Breast epithelium (tissue), 4 donors: ENCODE data around the gene UGT1A3. TPM values are rescaled to one million over a fixed set of nuclear protein-coding genes. Genes with fewer than 3 reads are reported as not detected.
A peak's percentile ranks its signal among the peaks of the same experiment; 100 is the strongest.
"Not testable (repeated sequence)": the region's sequence is repeated elsewhere in the genome, so short reads cannot be mapped to it uniquely, and the experiment has no call there.

Experiments used
- DNase-seq, 2 donors: peaks; one replicate each; pipeline ENCODE4 v3.0.0-alpha.2; 2019; ENCODE audit warnings: low spot score in 2 of 2
- H3K27ac ChIP-seq, 2 donors: fragments of 200-600 bp; sonication (generic) in 1 of 2; one replicate each; pipeline ENCODE4 v1.5.1; 2016 to 2019; ENCODE audit warnings: mild to moderate bottlenecking in 1 of 2
- H3K27me3 ChIP-seq, 2 donors: fragments of 200-600 bp; sonication (generic) in 1 of 2; one replicate each; pipeline versions ENCODE4 v1.5.1 to v1.6.0; 2017 to 2019; ENCODE audit warnings: control low read depth in 1 of 2, mild to moderate bottlenecking in 1 of 2
- H3K36me3 ChIP-seq: fragments of 200-600 bp; one replicate; pipeline ENCODE4 v1.5.1; 2019
- H3K4me1 ChIP-seq, 2 donors: fragments of 200-600 bp; sonication (generic); one replicate each; pipeline ENCODE4 v1.5.1; 2016 to 2019; ENCODE audit warnings: control low read depth in 1 of 2
- H3K4me3 ChIP-seq, 3 donors: fragments of 200-600 bp; sonication (generic); 1 replicate in 2 of 3; 2 replicates in 1 of 3; pipeline ENCODE4 v1.5.1; 2016 to 2019; ENCODE audit warnings: mild to moderate bottlenecking in 3 of 3, moderate library complexity in 2 of 3
- H3K9me3 ChIP-seq, 2 donors: fragments of 200-600 bp; sonication (generic) in 1 of 2; one replicate each; pipeline ENCODE4 v1.5.1; 2016 to 2019; ENCODE audit warnings: control low read depth in 1 of 2
- POLR2A ChIP-seq: fragments of 450-650 bp; IDR thresholded peaks from one replicate; pipeline ENCODE4 v1.6.1; 2016; ENCODE audit warnings: antibody characterized with exemption, mild to moderate bottlenecking, moderate library complexity
- POLR2AphosphoS5 ChIP-seq, 3 donors: sonication (generic); formaldehyde crosslinking; IDR thresholded peaks; one replicate each; pipeline ENCODE4 v1.6.1; 2017; ENCODE audit warnings: antibody characterized with exemption in 3 of 3
- intact Hi-C: fragments of 100-400 bp; cut with DNase I; formaldehyde crosslinking; loops from one replicate; pipeline ENCODE4 v1.15.1; 2023; ENCODE audit warnings: low total_unique reads
- total RNA-seq, 3 donors: library from RNA; depleted of rRNA; stranded (reverse); fragments of >200 nt; gene quantifications; one replicate each; pipeline ENCODE4 v1.1.0, GENCODE V29; 2016
- TF ChIP-seq, protein P1 (sequence below), 3 donors: fragments of 450-650 bp; IDR thresholded peaks; one replicate each; pipeline ENCODE4 v1.5.1; 2016 to 2017; ENCODE audit warnings: antibody characterized with exemption in 3 of 3, mild to moderate bottlenecking in 3 of 3, moderate library complexity in 3 of 3

UGT1A3 gene
- total RNA-seq, 3 donors from 2014 or later = 0.16 TPM; not detected in 2

GRCh38 chr2:233700028-233700635 is 28.7 kb upstream of the UGT1A3 start:
- intact Hi-C loops = no loop called here
- Histone ChIP-seq H3K4me1 (no peaks in the 10 kb centered on the region), H3K36me3 (no peaks in the 10 kb centered on the region), H3K27me3 (no peaks in the 10 kb centered on the region), H3K9me3 (no peaks in the 10 kb centered on the region), H3K27ac (no peak overlapping the region), H3K4me3 (no peak overlapping the region)
- DNase-seq = no peak
- TF ChIP-seq, protein P1, sequence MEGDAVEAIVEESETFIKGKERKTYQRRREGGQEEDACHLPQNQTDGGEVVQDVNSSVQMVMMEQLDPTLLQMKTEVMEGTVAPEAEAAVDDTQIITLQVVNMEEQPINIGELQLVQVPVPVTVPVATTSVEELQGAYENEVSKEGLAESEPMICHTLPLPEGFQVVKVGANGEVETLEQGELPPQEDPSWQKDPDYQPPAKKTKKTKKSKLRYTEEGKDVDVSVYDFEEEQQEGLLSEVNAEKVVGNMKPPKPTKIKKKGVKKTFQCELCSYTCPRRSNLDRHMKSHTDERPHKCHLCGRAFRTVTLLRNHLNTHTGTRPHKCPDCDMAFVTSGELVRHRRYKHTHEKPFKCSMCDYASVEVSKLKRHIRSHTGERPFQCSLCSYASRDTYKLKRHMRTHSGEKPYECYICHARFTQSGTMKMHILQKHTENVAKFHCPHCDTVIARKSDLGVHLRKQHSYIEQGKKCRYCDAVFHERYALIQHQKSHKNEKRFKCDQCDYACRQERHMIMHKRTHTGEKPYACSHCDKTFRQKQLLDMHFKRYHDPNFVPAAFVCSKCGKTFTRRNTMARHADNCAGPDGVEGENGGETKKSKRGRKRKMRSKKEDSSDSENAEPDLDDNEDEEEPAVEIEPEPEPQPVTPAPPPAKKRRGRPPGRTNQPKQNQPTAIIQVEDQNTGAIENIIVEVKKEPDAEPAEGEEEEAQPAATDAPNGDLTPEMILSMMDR (IDR thresholded peaks at IDR 0.05) = no peak
- TF ChIP-seq POLR2AphosphoS5 (IDR thresholded peaks at IDR 0.05) (no peak), POLR2A (no peak)

DNA sequence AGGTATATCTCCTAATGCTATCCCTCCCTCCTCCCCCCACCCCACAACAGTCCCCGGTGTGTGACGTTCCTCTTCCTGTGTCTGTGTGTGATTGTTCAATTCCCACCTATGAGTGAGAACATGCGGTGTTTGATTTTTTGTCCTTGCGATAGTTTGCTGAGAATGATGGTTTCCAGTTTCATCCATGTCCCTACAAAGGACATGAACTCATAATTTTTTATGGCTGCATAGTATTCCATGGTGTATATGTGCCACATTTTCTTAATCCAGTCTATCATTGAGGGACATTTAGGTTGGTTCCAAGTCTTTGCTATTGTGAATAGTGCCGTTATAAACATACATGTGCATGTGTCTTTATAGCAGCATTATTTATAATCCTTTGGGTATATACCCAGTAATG is 28.0 kb upstream of the UGT1A3 start:
- H3K9me3 ChIP-seq, H3K4me3 ChIP-seq, intact Hi-C loops, H3K27ac ChIP-seq, DNase-seq, H3K36me3 ChIP-seq, H3K27me3 ChIP-seq, H3K4me1 ChIP-seq: not testable (repeated sequence)

GRCh38 chr2:233702238-233702637 is 26.6 kb upstream of the UGT1A3 start:
- H3K9me3 ChIP-seq = no peaks in the 10 kb centered on the region
- intact Hi-C loops = no loop called here
- H3K36me3 ChIP-seq = no peaks in the 10 kb centered on the region
- H3K4me1 ChIP-seq = no peaks in the 10 kb centered on the region
- H3K4me3 ChIP-seq = no peak overlapping the region
- TF ChIP-seq POLR2A (no peak), POLR2AphosphoS5 (IDR thresholded peaks at IDR 0.05) (no peak)
- TF ChIP-seq, protein P1 (IDR thresholded peaks at IDR 0.05) = no peak
- H3K27ac ChIP-seq = no peak overlapping the region
- DNase-seq = no peak
- H3K27me3 ChIP-seq = no peaks in the 10 kb centered on the region

- H3K4me1 ChIP-seq = no peaks in the 10 kb centered on the region
- DNase-seq = peak in 1 of 2 donors; percentile 34
- TF ChIP-seq, protein P1 (IDR thresholded peaks at IDR 0.05) = no peak
- TF ChIP-seq POLR2AphosphoS5 (IDR thresholded peaks at IDR 0.05) (no peak), POLR2A (no peak)
- H3K4me3 ChIP-seq = no peak overlapping the region
- no peaks in the 10 kb centered on the region for H3K36me3 ChIP-seq
- no peak overlapping the region for H3K27ac ChIP-seq
- H3K9me3 ChIP-seq = no peaks in the 10 kb centered on the region
- intact Hi-C loops = no loop called here
- H3K27me3 ChIP-seq = no peaks in the 10 kb centered on the region
Measured at GRCh38 chr2:233705911-233706506, 22.8 kb upstream of the UGT1A3 start.

DNA sequence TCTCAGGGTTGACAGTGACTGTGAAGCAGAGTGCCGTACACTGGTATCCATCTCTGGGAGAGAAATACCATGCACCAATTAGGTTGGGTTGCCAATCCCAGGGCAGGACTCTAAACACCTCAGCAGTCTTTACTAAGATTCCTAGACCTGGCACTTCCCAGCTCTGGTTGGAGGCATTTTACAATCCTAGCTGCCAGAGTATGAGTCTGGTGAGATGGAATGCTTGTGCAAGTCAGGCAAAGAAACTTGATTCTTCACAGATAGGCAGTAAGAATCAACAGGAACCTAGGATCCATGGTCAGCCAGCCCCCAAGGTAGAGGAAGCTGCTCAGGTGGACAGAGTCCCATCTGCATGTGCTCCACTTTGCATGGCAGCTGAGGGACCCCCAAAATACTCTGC is 22.1 kb upstream of the UGT1A3 start:
- no peaks in the 10 kb centered on the region for H3K36me3 ChIP-seq
- no peaks in the 10 kb centered on the region for H3K27me3 ChIP-seq
- H3K9me3 ChIP-seq = no peaks in the 10 kb centered on the region
- no peaks in the 10 kb centered on the region for H3K4me1 ChIP-seq
- intact Hi-C loops = no loop called here
- no peak overlapping the region for H3K4me3 ChIP-seq
- H3K27ac ChIP-seq = no peak overlapping the region
- TF ChIP-seq POLR2A (no peak), POLR2AphosphoS5 (IDR thresholded peaks at IDR 0.05) (no peak)
- TF ChIP-seq, protein P1 (IDR thresholded peaks at IDR 0.05) = no peak
- no peak for DNase-seq
